LNCAP (cell line): Measurements from ENCODE around the gene SLC7A6OS.

Source experiments
- TF ChIP-seq, protein P1 (sequence below): fragments of 450-650 bp; IDR thresholded peaks from 2 replicates; pipeline ENCODE4 v1.5.1; 2017; ENCODE audit warnings: mild to moderate bottlenecking

Gene SLC7A6OS

DNA sequence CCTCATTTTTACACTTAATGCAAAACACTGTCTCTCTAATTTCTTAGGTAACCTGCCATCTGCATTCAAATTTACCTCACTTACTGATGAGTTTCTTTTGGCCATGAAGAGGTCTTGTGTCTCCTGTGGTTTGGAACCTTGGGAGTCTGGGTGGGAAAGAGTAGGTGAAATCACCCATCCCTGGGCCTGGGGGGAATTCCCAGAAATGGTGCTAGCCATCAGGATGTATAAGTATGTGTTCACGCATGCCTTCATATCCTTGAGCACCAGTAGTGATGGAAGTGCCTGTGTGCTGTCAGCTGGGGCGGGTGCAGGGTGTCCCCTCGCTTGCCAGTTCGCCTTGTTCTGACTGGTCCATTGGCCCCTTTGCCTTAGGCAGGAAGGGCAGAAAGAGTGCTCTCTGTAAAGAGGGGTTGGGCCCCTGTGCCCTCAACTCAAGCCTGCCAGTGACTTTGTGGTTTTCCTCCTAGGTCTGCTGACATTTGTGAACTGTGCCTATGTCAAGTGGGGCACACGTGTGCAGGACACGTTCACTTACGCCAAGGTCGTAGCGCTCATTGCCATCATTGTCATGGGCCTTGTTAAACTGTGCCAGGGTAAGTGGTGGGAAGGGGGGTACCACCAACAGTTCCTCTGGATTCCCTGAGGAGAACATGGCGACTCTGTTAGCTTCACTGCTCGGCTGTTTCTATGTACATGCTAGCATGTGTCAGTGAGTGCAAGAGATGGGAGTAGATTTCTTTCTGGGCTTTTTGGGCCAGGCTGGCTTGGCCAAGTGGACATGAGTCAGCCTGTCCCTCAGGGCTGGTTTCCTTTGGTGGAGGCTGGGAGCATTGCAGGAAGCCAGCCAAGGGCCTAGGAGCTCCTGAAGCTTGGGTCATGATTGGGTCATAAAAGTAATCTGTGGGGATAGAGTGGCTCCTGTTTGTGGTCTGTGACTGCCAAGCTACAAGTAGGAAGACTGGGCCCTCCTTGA is 23.2 kb downstream of the SLC7A6OS start:
- TF ChIP-seq, protein P1, sequence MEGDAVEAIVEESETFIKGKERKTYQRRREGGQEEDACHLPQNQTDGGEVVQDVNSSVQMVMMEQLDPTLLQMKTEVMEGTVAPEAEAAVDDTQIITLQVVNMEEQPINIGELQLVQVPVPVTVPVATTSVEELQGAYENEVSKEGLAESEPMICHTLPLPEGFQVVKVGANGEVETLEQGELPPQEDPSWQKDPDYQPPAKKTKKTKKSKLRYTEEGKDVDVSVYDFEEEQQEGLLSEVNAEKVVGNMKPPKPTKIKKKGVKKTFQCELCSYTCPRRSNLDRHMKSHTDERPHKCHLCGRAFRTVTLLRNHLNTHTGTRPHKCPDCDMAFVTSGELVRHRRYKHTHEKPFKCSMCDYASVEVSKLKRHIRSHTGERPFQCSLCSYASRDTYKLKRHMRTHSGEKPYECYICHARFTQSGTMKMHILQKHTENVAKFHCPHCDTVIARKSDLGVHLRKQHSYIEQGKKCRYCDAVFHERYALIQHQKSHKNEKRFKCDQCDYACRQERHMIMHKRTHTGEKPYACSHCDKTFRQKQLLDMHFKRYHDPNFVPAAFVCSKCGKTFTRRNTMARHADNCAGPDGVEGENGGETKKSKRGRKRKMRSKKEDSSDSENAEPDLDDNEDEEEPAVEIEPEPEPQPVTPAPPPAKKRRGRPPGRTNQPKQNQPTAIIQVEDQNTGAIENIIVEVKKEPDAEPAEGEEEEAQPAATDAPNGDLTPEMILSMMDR = no peak

DNA sequence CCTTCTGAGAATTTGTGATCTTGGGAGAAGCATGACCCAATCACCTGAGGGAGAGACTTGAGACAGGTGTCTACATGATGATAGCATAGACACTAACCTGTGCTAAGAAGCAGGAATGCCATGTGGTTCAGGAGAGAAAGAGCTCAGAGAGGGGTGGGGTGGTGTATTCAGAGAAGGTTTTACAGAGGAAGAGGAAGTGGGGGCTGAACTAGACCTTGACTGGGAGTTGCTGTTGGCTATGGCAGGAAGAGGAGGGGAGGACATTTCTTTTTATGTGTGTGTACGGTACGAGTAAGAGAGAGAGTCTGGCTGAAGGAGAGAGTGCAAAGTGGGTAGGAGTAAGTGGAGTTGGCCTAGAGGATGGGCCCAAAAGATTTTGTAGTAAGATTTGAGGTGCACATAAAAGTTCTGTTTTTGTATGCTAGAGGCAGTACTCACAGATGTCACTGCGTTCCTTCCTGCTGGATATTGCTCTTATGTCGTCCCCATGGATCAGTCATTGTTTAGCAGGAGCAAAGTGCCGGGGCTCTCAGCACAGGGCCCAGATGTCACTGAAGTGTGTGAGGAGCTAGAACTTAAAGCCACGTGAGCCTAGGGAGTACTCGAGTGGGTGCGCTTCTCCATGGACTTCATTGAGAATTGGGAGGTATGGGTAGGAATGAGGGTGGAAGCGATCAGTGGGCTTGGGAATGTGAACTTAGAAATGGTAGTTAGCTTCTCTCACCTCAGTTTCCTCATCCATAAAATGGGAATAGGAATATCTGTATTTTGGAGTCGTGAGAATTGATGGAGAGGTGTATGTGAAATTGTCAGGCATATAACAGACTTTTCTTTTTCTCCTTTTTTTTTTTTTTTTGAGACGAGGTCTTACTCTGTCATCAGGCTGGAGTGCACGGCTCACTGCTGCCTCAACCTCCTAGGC is 24.3 kb downstream of the SLC7A6OS start:
- TF ChIP-seq, protein P1 = no peak

DNA sequence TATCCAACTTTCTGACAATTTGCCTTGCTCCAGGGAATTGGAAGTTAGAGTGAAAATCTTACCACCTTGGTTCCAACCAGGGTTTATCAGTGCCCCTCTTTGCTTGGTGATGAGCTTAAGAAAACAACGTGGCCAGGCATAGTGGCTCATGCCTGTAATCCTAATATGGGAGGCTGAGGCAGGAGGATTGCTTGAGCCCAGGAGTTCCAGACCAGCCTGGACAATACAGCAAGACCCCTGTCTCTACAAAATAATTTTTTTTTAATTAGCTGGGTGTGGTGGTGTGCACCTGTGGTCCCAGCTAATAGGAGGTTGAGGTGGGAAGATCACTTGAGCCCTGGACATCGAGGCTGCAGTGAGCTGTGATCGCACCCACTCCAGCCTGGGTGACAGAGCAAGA is 25.1 kb downstream of the SLC7A6OS start:
- TF ChIP-seq, protein P1 = no peak

GRCh38 chr16:68284847-68285246 is 25.9 kb downstream of the SLC7A6OS start:
- TF ChIP-seq, protein P1 = no peak

DNA sequence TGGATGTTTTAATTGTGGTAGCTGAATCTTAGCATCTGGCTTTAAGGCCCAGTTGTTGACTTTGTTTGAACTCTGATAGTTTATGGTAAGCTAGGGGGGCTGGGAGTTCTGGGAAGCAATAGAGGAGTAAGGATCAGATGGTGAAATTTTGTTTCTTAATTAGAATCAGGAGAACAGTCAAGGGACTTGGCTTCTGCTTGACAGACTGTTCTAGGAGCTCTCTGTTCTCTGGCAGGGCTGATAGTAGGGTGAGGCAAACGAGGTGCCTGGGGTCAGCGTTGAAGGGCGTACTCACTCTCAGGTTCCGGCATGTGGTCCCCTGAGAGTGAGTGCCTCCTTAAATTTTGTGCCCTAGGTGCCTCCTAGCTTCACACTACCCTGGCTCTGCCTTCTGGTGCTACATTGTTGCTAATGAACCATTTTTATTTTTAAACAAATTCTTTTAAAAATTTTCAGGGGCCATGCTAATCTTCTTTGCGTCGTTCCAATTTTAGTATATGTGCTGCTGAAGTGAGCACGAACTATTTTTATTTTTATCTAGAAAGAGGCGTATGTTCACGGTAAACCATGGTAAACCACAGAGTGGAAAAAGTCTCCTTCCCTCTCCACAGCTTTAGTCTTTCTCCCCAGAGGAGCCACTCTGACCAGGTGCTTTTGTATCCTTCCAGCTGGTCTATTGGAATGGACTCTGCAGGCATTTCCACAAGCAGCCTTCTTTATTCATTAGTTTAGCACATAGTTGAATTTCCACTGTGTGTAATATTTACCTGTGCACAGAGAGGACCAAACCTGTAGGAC is 26.7 kb downstream of the SLC7A6OS start:
- TF ChIP-seq, protein P1 = no peak

- TF ChIP-seq, protein P1 = no peak
Measured at GRCh38 chr16:68283346-68283745, 27.4 kb downstream of the SLC7A6OS start.

GRCh38 chr16:68282064-68282452 is 28.7 kb downstream of the SLC7A6OS start:
- TF ChIP-seq, protein P1 = no peak
